Spinal cord (tissue), 10 donors: ENCODE data around the gene PRR5. TPM values are rescaled to one million over a fixed set of nuclear protein-coding genes. Genes with fewer than 3 reads are reported as not detected.
A peak's percentile ranks its signal among the peaks of the same experiment; 100 is the strongest.

ENCODE experiments used
- DNase-seq, 6 donors: peaks; one replicate each; pipeline versions ENCODE4 v3.0.0 to v3.0.0-alpha.2; 2013 to 2015; ENCODE audit warnings: low spot score in 6 of 6, low read depth in 4 of 6
- H3K27ac ChIP-seq: one replicate; pipeline ENCODE4 v1.5.1; 2013; ENCODE audit warnings: low read depth, low read length, control low read depth
- H3K27me3 ChIP-seq: one replicate; pipeline ENCODE4 v1.6.1; 2013; ENCODE audit warnings: low read length; ENCODE audit not compliant: control insufficient read depth, insufficient read depth
- H3K36me3 ChIP-seq: one replicate; pipeline ENCODE4 v1.6.1; 2013; ENCODE audit warnings: low read length; ENCODE audit not compliant: control insufficient read depth, insufficient read depth
- H3K4me1 ChIP-seq: one replicate; pipeline ENCODE4 v1.6.1; 2013; ENCODE audit warnings: low read length; ENCODE audit not compliant: control insufficient read depth, insufficient read depth
- H3K4me3 ChIP-seq: one replicate; pipeline ENCODE4 v1.5.1; 2013; ENCODE audit warnings: low read depth, low read length, control low read depth
- H3K9me3 ChIP-seq: one replicate; pipeline ENCODE4 v1.6.1; 2013; ENCODE audit warnings: low read length; ENCODE audit not compliant: control insufficient read depth, insufficient read depth
- WGBS: methylation state at CpG from one replicate; pipeline ENCODE4 v1.1.5; 2013; ENCODE audit warnings: missing lambda C conversion rate; ENCODE audit not compliant: insufficient coverage; 5-methylcytosine and 5-hydroxymethylcytosine counted together
- polyA plus RNA-seq, 2 donors: library from polyadenylated mRNA; unstranded; fragments of 120-200 nt; gene quantifications; one replicate each; pipeline ENCODE4 v1.2.1, GENCODE V29; 2013; ENCODE audit not compliant: insufficient read length in 2 of 2
- total RNA-seq, 2 donors: library from RNA; depleted of rRNA in 1 of 2; stranded (reverse); fragments of 120-200 nt in 1 of 2; fragments of >200 nt in 1 of 2; gene quantifications; one replicate each; pipeline versions ENCODE4 v1.2.3 to v1.2.4, GENCODE V29; 2013 to 2014
- donor health status: healthy.

The PRR5 gene
- total and polyA plus RNA-seq, 4 donors, result 12.1 to 35.2 (median 20.9) TPM

DNA sequence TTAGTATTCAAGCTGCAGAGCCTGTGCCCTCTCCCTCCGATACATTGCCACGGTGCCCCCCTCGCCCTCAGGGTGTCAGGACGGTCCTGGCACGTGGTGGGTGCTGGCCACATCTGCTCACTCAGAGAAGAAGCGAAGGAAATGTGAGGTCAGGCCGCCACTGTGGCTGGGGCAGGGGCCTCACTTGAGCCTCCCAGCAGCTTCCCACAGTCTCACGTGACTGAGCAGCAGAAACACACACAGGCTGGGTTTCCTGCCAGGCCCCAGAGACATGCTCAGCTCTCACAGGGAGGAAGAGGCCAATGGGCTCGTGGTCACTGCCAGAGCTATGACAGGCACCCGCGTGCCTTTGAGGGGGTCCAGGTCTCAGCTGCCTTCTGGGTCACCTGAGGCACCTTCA is 37.9 kb upstream of the PRR5 start:
- no peaks in the 10 kb centered on the region for H3K36me3 ChIP-seq
- H3K9me3 ChIP-seq, result no peaks in the 10 kb centered on the region
- peaks cover 55% of the 10 kb centered on the region for H3K4me1 ChIP-seq
- DNase-seq, result peak in 1 of 6 donors; percentile 73
- no peak overlapping the region for H3K27ac ChIP-seq
- H3K4me3 ChIP-seq, result no peak overlapping the region
- no peaks in the 10 kb centered on the region for H3K27me3 ChIP-seq
- WGBS, result 48% methylated on average over 11 of the region's 11 CpGs

DNA sequence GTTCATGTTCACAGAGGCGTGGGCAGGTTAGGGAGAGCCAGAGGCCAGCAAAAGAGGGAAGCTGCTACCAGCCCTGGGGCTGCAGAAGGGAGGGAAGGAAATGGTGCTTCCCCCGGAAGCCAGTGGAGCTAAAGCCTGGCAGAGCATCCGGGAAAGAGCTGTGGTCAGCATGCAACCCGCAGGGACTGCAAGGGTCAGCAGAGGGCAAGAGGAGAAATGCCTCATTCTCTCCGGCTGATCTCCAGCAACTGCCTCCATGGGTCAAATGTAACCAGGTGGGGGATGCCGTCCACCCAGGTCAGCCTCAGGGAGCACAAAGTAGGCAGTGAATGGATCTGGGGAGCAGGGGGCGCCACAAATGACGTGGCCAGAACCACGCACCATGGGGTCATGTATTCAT is 36.9 kb upstream of the PRR5 start:
- no peak for DNase-seq
- H3K4me1 ChIP-seq, result peaks cover 55% of the 10 kb centered on the region
- H3K36me3 ChIP-seq, result no peaks in the 10 kb centered on the region
- WGBS, result 77% methylated on average over 9 of the region's 9 CpGs
- H3K27ac ChIP-seq, result no peak overlapping the region
- no peak overlapping the region for H3K4me3 ChIP-seq
- H3K9me3 ChIP-seq, result no peaks in the 10 kb centered on the region
- no peaks in the 10 kb centered on the region for H3K27me3 ChIP-seq

DNA sequence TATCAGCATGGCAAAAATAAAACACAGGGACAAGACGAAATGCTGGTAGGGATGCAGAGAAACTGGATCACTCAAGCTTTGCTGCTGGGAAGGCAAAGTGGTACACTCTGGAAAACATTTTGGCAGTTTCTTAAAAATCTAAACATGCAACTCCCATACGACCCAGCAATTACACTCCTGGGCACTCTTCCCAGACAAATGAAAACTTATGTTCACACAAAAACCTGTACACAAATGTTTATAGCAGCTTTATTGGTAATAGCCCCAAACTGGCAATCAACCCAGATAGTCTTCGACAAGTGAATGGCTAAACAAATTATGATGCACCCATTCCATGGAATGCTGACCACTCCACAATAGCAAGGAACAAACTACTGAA is 35.8 kb upstream of the PRR5 start:
- Histone ChIP-seq H3K9me3 (no peaks in the 10 kb centered on the region), H3K4me3 (no peak overlapping the region), H3K4me1 (peaks cover 54% of the 10 kb centered on the region), H3K36me3 (no peaks in the 10 kb centered on the region), H3K27me3 (no peaks in the 10 kb centered on the region), H3K27ac (no peak overlapping the region)
- 36% methylated on average over 1 of the region's 3 CpGs for WGBS
- DNase-seq, result peak in 2 of 6 donors; percentile 46 to 67

DNA sequence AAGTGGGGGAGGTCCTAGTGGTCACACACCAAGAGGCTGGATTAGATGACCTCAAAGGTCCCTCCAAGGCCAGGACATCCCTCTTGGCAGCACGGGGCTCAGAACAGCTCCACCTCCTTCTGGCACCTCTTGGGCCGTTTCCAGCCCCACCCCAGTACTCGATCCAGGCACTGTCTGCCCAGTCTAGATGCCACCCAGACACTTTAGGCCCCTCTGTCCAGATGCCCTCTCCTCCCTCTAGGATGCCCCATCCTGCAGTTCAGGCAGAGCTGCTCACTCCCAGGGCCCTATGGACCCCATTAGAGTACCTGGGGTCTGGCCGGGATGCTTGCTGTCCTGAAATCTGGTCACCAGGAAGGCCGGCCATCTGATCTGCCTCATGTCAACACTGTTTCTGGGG is 34.7 kb upstream of the PRR5 start:
- H3K4me3 ChIP-seq, result no peak overlapping the region
- no peaks in the 10 kb centered on the region for H3K9me3 ChIP-seq
- no peak for DNase-seq
- no peak overlapping the region for H3K27ac ChIP-seq
- no peaks in the 10 kb centered on the region for H3K27me3 ChIP-seq
- WGBS, result 73% methylated on average over 4 of the region's 5 CpGs
- H3K36me3 ChIP-seq, result no peaks in the 10 kb centered on the region
- peaks cover 57% of the 10 kb centered on the region for H3K4me1 ChIP-seq

GRCh38 chr22:44667829-44668189 is 34.2 kb upstream of the PRR5 start:
- H3K4me3 ChIP-seq, result peak overlapping the region; percentile 42
- DNase-seq, result no peak
- peaks cover 57% of the 10 kb centered on the region for H3K4me1 ChIP-seq
- H3K27me3 ChIP-seq, result no peaks in the 10 kb centered on the region
- no peak overlapping the region for H3K27ac ChIP-seq
- 0% methylated on average over 3 of the region's 8 CpGs for WGBS
- H3K9me3 ChIP-seq, result no peaks in the 10 kb centered on the region
- peaks cover 3% of the 10 kb centered on the region for H3K36me3 ChIP-seq

GRCh38 chr22:44668190-44668885 is 33.7 kb upstream of the PRR5 start:
- H3K4me3 ChIP-seq, result peak overlapping the region; percentile 50
- WGBS, result under 1% methylated on average over 82 of the region's 87 CpGs
- no peaks in the 10 kb centered on the region for H3K9me3 ChIP-seq
- peaks cover 57% of the 10 kb centered on the region for H3K4me1 ChIP-seq
- no peaks in the 10 kb centered on the region for H3K27me3 ChIP-seq
- peak in 2 of 6 donors; percentile 58 to 65 for DNase-seq
- H3K27ac ChIP-seq, result no peak overlapping the region
- peaks cover 3% of the 10 kb centered on the region for H3K36me3 ChIP-seq

- H3K4me3 ChIP-seq, result peak overlapping the region; percentile 50
- WGBS, result 3% methylated on average over 37 of the region's 45 CpGs
- H3K27ac ChIP-seq, result no peak overlapping the region
- peaks cover 51% of the 10 kb centered on the region for H3K4me1 ChIP-seq
- H3K27me3 ChIP-seq, result no peaks in the 10 kb centered on the region
- peaks cover 3% of the 10 kb centered on the region for H3K36me3 ChIP-seq
- peak in 1 of 6 donors; percentile 41 for DNase-seq
- no peaks in the 10 kb centered on the region for H3K9me3 ChIP-seq
These were observed 33.0 kb upstream of the PRR5 start for GRCh38 chr22:44668886-44669521.

GRCh38 chr22:44669561-44669976 is 32.4 kb upstream of the PRR5 start:
- peak overlapping the region; percentile 50 for H3K4me3 ChIP-seq
- DNase-seq, result no peak
- H3K27me3 ChIP-seq, result no peaks in the 10 kb centered on the region
- 9% methylated on average over 1 of the region's 9 CpGs for WGBS
- no peaks in the 10 kb centered on the region for H3K9me3 ChIP-seq
- H3K36me3 ChIP-seq, result peaks cover 3% of the 10 kb centered on the region
- peaks cover 46% of the 10 kb centered on the region for H3K4me1 ChIP-seq
- no peak overlapping the region for H3K27ac ChIP-seq

GRCh38 chr22:44670220-44670988 is 31.6 kb upstream of the PRR5 start:
- Histone ChIP-seq H3K27ac (no peak overlapping the region), H3K4me1 (peaks cover 39% of the 10 kb centered on the region), H3K36me3 (peaks cover 3% of the 10 kb centered on the region), H3K9me3 (no peaks in the 10 kb centered on the region), H3K27me3 (no peaks in the 10 kb centered on the region), H3K4me3 (peak overlapping the region; percentile 50)
- peak in 2 of 6 donors; percentile 1 to 44 for DNase-seq
- 58% methylated on average over 14 of the region's 20 CpGs for WGBS
